Gastrocnemius medialis (tissue), 4 donors: ENCODE results near the gene C1orf232. TPM values are rescaled to one million over a fixed set of nuclear protein-coding genes. Genes with fewer than 3 reads are reported as not detected.

ENCODE experiments used
- ATAC-seq, 2 donors: fragments of 150-250 bp; one replicate each; pipeline ENCODE4 v1.9.1; 2016
- DNase-seq, 2 donors: peaks; one replicate each; pipeline ENCODE4 v3.0.0-alpha.2; 2019
- H3K27ac ChIP-seq, 4 donors: fragments of 200-600 bp; sonication (generic); 1 replicate in 1 of 4; 2 replicates in 3 of 4; pipeline ENCODE4 v1.5.1; 2016 to 2018; ENCODE audit warnings: mild to moderate bottlenecking in 2 of 4, moderate library complexity in 1 of 4
- H3K27me3 ChIP-seq, 3 donors: fragments of 200-600 bp; sonication (generic) in 2 of 3; 1 replicate in 1 of 3; 2 replicates in 2 of 3; pipeline versions ENCODE4 v1.5.1 to v1.6.0; 2016 to 2019; ENCODE audit warnings: mild to moderate bottlenecking in 1 of 3, moderate library complexity in 1 of 3
- H3K36me3 ChIP-seq, 2 donors: fragments of 200-600 bp; sonication (generic) in 1 of 2; one replicate each; pipeline ENCODE4 v1.5.1; 2017 to 2018
- H3K4me1 ChIP-seq, 2 donors: fragments of 200-600 bp; sonication (generic) in 1 of 2; one replicate each; pipeline ENCODE4 v1.5.1; 2016 to 2017; ENCODE audit warnings: mild to moderate bottlenecking in 2 of 2
- H3K4me3 ChIP-seq, 4 donors: fragments of 200-600 bp; sonication (generic) in 3 of 4; 1 replicate in 1 of 4; 2 replicates in 3 of 4; pipeline ENCODE4 v1.5.1; 2016 to 2019; ENCODE audit warnings: mild to moderate bottlenecking in 2 of 4
- H3K9me3 ChIP-seq, 3 donors: fragments of 200-600 bp; sonication (generic) in 2 of 3; 1 replicate in 1 of 3; 2 replicates in 2 of 3; pipeline ENCODE4 v1.5.1; 2016 to 2019
- POLR2A ChIP-seq, 2 donors: fragments of 450-650 bp; IDR thresholded peaks; one replicate each; pipeline ENCODE4 v1.6.1; 2017; ENCODE audit warnings: antibody characterized with exemption in 2 of 2, mild to moderate bottlenecking in 2 of 2, moderate library complexity in 2 of 2
- in situ Hi-C, 4 donors: fragments of 200-750 bp; cut with MboI; loops; one replicate each; pipeline versions ENCODE4 v1.15.0 to v1.8.0; 2017; ENCODE audit warnings: low sequenced_read_pairs in 4 of 4
- intact Hi-C: fragments of 100-400 bp; cut with DNase I; formaldehyde crosslinking; loops from one replicate; pipeline ENCODE4 v1.15.1; 2023; ENCODE audit warnings: low total_unique reads
- total RNA-seq, 4 donors: library from RNA; depleted of rRNA; stranded (reverse); fragments of >200 nt; gene quantifications; one replicate each; pipeline versions ENCODE4 v1.1.0 to v1.2.3, GENCODE V29; 2016
- TF ChIP-seq, protein P1 (sequence below), 5 experiments: fragments of 450-650 bp in 3 of 5; fragments of 200-600 bp in 2 of 5; sonication (generic) in 2 of 5; IDR thresholded peaks in 4 of 5; conservative IDR thresholded peaks in 1 of 5; 1 replicate in 4 of 5; 2 replicates in 1 of 5; pipeline ENCODE4 v1.5.1; 2016 to 2019; ENCODE audit warnings: antibody characterized with exemption in 5 of 5, mild to moderate bottlenecking in 3 of 5, moderate library complexity in 3 of 5

Gene C1orf232
- total RNA-seq, 4 donors from 2014 or later = not detected

DNA sequence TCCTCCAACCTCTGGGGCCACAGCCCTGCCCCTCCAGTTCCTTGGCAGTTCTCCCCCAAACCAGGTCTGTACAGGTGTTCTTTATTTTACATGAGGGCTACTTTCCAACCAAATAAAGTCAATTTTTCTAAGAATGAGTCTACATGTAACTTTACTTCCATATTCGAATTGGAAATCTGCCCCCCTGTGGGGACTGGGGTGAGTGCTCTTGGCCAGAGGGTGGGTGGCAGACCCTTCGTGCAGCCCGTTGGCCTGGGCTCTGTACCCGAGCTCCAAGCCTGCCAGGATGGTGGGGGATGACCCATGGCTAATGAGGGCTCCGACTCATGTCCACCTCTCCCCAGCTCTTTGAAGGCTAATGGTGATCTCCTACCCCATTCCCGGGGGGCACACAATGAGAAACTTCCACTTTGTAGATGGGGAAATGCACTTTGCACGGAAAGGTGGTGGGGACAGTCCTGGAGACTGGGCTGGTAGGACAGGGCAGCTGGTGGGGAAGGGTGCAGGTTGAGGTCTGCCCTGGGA is 21.1 kb upstream of the C1orf232 start:
- peaks cover 0 to 43% of the 10 kb centered on the region in 2 donors for H3K36me3 ChIP-seq
- DNase-seq = no peak
- no peak overlapping the region for H3K27ac ChIP-seq
- intact Hi-C loops (no loop called here), in situ Hi-C loops (no loop called here)
- H3K4me3 ChIP-seq = no peak overlapping the region
- H3K27me3 ChIP-seq = no peaks in the 10 kb centered on the region
- no peaks in the 10 kb centered on the region for H3K4me1 ChIP-seq
- H3K9me3 ChIP-seq = no peaks in the 10 kb centered on the region
- no peak for TF ChIP-seq POLR2A (IDR thresholded peaks at IDR 0.05)
- TF ChIP-seq, protein P1, sequence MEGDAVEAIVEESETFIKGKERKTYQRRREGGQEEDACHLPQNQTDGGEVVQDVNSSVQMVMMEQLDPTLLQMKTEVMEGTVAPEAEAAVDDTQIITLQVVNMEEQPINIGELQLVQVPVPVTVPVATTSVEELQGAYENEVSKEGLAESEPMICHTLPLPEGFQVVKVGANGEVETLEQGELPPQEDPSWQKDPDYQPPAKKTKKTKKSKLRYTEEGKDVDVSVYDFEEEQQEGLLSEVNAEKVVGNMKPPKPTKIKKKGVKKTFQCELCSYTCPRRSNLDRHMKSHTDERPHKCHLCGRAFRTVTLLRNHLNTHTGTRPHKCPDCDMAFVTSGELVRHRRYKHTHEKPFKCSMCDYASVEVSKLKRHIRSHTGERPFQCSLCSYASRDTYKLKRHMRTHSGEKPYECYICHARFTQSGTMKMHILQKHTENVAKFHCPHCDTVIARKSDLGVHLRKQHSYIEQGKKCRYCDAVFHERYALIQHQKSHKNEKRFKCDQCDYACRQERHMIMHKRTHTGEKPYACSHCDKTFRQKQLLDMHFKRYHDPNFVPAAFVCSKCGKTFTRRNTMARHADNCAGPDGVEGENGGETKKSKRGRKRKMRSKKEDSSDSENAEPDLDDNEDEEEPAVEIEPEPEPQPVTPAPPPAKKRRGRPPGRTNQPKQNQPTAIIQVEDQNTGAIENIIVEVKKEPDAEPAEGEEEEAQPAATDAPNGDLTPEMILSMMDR (IDR thresholded peaks at IDR 0.05 in 4 of 5, conservative IDR thresholded peaks at IDR 0.05 in 1 of 5) = no peak
- no peak for ATAC-seq

DNA sequence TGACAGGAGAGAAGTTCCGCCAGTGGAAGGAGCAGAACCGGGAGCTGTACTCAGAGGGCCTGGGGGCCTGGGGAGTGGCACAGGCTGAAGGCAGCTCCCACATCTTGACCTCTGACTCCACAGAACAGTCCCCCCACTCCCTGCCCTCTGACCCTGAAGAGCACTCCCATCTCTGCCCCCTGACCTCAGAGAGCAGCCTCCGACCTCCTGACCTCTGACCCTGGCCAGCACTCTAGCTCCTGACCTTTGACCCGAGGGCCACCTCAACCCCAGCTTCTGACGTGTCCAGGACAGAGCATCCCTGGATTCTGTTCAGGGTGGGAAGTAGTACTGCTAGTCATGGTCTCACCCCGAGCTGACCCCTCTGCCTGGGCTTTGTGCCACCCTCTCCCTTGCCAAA is 20.6 kb upstream of the C1orf232 start:
- Histone ChIP-seq H3K36me3 (peaks cover 0 to 48% of the 10 kb centered on the region in 2 donors), H3K4me1 (peaks cover 0 to 2% of the 10 kb centered on the region in 2 donors), H3K27ac (no peak overlapping the region), H3K27me3 (no peaks in the 10 kb centered on the region), H3K4me3 (no peak overlapping the region), H3K9me3 (no peaks in the 10 kb centered on the region)
- TF ChIP-seq, protein P1 (IDR thresholded peaks at IDR 0.05 in 4 of 5, conservative IDR thresholded peaks at IDR 0.05 in 1 of 5) = no peak
- TF ChIP-seq POLR2A (IDR thresholded peaks at IDR 0.05) = no peak
- in situ Hi-C loops (no loop called here), intact Hi-C loops (no loop called here)
- ATAC-seq = no peak
- no peak for DNase-seq

DNA sequence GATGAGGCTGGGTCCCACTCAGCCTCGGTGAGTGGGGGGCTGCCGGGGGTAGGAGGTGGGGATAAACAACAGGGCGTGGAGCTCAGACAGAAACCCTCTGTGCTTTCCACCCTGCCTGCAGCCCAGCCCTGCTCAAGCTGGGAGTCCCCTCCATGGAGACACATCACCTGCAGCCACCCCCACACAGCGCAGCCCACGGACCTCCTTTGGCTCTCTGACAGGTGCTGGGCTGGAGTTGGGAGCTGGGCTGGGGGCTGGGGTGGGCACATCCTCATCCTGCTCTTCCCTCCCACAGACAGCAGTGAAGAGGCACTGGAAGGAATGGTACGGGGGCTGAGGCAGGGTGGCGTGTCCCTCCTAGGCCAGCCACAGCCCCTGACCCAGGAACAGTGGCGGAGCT is 19.7 kb upstream of the C1orf232 start:
- Histone ChIP-seq H3K36me3 (peaks cover 0 to 51% of the 10 kb centered on the region in 2 donors), H3K4me3 (no peak overlapping the region), H3K27ac (no peak overlapping the region), H3K9me3 (no peaks in the 10 kb centered on the region), H3K27me3 (no peaks in the 10 kb centered on the region), H3K4me1 (peaks cover under 1 to 8% of the 10 kb centered on the region in 2 donors)
- DNase-seq (no peak), ATAC-seq (no peak)
- TF ChIP-seq, protein P1 (IDR thresholded peaks at IDR 0.05 in 4 of 5, conservative IDR thresholded peaks at IDR 0.05 in 1 of 5) = no peak
- TF ChIP-seq POLR2A (IDR thresholded peaks at IDR 0.05) = no peak
- in situ Hi-C loops = no loop called here
- intact Hi-C loops = no loop called here

DNA sequence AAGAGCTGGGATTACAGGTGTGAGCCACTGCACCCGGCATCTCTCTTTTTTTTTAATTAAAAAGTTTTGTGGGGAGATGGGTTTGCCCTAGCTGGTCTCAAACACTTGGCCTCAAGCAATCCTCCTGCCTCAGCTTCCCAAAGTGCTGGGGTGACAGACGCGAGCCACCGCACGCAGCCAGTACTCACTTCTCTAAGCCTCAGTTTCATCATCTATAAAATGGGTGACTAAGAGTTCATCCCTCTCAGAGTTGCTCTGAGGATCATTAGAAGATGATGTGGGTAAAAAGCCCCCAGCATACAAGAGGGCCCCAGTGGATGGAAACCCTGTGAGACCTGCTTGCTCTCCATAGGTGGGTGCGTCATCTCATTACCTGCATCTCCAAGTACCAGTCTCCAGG is 19.1 kb upstream of the C1orf232 start:
- no peak for ATAC-seq
- Histone ChIP-seq H3K4me3 (no peak overlapping the region), H3K4me1 (peaks cover 7 to 14% of the 10 kb centered on the region in 2 donors), H3K36me3 (peaks cover 0 to 51% of the 10 kb centered on the region in 2 donors), H3K27me3 (no peaks in the 10 kb centered on the region), H3K9me3 (no peaks in the 10 kb centered on the region), H3K27ac (no peak overlapping the region)
- DNase-seq = no peak
- intact Hi-C loops (no loop called here), in situ Hi-C loops (no loop called here)
- TF ChIP-seq POLR2A (IDR thresholded peaks at IDR 0.05) = no peak
- TF ChIP-seq, protein P1 (IDR thresholded peaks at IDR 0.05 in 4 of 5, conservative IDR thresholded peaks at IDR 0.05 in 1 of 5) = no peak

DNA sequence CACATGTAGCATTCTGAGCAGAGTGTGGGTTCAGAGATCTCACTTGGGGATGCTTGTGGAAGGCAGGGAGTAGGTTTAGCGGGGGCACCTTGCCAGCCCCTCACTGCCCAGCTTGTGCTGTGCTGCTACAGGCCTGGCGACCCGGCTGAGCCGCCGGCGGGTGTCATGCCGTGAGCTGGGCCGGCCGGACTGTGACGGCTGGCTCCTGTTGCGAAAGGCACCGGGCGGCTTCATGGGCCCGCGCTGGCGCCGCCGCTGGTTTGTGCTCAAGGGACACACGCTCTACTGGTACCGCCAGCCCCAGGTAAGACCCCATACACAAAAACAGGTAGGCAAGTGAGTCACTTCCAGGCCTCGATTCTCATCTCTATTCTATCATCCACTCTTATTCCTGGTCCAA is 16.1 kb upstream of the C1orf232 start:
- Histone ChIP-seq H3K4me3 (no peak overlapping the region), H3K36me3 (peaks cover 0 to 51% of the 10 kb centered on the region in 2 donors), H3K4me1 (peaks cover 26 to 35% of the 10 kb centered on the region in 2 donors), H3K27me3 (no peaks in the 10 kb centered on the region), H3K27ac (peak overlapping the region; percentile 94 to 98 (median 96)), H3K9me3 (no peaks in the 10 kb centered on the region)
- TF ChIP-seq, protein P1 (IDR thresholded peaks at IDR 0.05 in 4 of 5, conservative IDR thresholded peaks at IDR 0.05 in 1 of 5) = no peak
- no peak for TF ChIP-seq POLR2A (IDR thresholded peaks at IDR 0.05)
- in situ Hi-C loops = no loop called here
- intact Hi-C loops = loop anchor here (5.0 kb wide), 1 partner anchor 92 kb away; no protein-coding TSS in a partner anchor
- DNase-seq = no peak
- ATAC-seq = no peak
